ENCODE results near the gene ENOX1.

Gene ENOX1

GRCh38 chr13:43339145-43339804 lies 447.5 kb downstream of the ENOX1 start:
- no peak for DNase-seq

GRCh38 chr13:43335764-43336163 lies 451.0 kb downstream of the ENOX1 start:
- no peak for DNase-seq

GRCh38 chr13:43333176-43333575 lies 453.6 kb downstream of the ENOX1 start:
- DNase-seq = no peak

GRCh38 chr13:43331672-43332071 lies 455.1 kb downstream of the ENOX1 start:
- no peak for DNase-seq

- no peak for DNase-seq
Measured at GRCh38 chr13:43329702-43330101, 457.1 kb downstream of the ENOX1 start.

- no peak for DNase-seq
Measured at GRCh38 chr13:43328907-43329306, 457.9 kb downstream of the ENOX1 start.

GRCh38 chr13:43326100-43326499 lies 460.7 kb downstream of the ENOX1 start:
- no peak for DNase-seq

- DNase-seq = no peak
Measured at GRCh38 chr13:43325636-43326035, 461.1 kb downstream of the ENOX1 start.

- DNase-seq = no peak
Measured at GRCh38 chr13:43324129-43324528, 462.6 kb downstream of the ENOX1 start.

- DNase-seq = no peak
Measured at GRCh38 chr13:43319617-43320444, 466.9 kb downstream of the ENOX1 start.

GRCh38 chr13:43316946-43317353 lies 469.8 kb downstream of the ENOX1 start:
- DNase-seq = peak; percentile 57

- no peak for DNase-seq
Measured at GRCh38 chr13:43316281-43316680, 470.5 kb downstream of the ENOX1 start.

GRCh38 chr13:43315522-43315921 lies 471.2 kb downstream of the ENOX1 start:
- no peak for DNase-seq

GRCh38 chr13:43309311-43309710 lies 477.5 kb downstream of the ENOX1 start:
- no peak for DNase-seq

- peak; percentile 82 for DNase-seq
Measured at GRCh38 chr13:43307921-43308433, 478.8 kb downstream of the ENOX1 start.

- DNase-seq = no peak
Measured at GRCh38 chr13:43307221-43307920, 479.4 kb downstream of the ENOX1 start.

GRCh38 chr13:43306372-43306771 lies 480.4 kb downstream of the ENOX1 start:
- no peak for DNase-seq

GRCh38 chr13:43305416-43305815 lies 481.4 kb downstream of the ENOX1 start:
- DNase-seq = no peak

GRCh38 chr13:43304945-43305344 lies 481.8 kb downstream of the ENOX1 start:
- DNase-seq = no peak

- DNase-seq = no peak
Measured at GRCh38 chr13:43304449-43304848, 482.3 kb downstream of the ENOX1 start.

- peak; percentile 48 for DNase-seq
Measured at GRCh38 chr13:43303033-43303729, 483.6 kb downstream of the ENOX1 start.

GRCh38 chr13:43301346-43301969 lies 485.3 kb downstream of the ENOX1 start:
- DNase-seq = peak; percentile 64

All from NCI-H1092 treated with DMSO at 0.1 percent for 48 hours (cell line).